Measurements from ENCODE around the gene PLPPR2. TPM values are rescaled to one million over a fixed set of nuclear protein-coding genes. Genes with fewer than 3 reads are reported as not detected.
"Not testable (repeated sequence)": the region's sequence is repeated elsewhere in the genome, so short reads cannot be mapped to it uniquely, and the experiment has no call there.

PLPPR2 gene
- polyA plus RNA-seq, 1 donor, result 17.8 TPM

DNA sequence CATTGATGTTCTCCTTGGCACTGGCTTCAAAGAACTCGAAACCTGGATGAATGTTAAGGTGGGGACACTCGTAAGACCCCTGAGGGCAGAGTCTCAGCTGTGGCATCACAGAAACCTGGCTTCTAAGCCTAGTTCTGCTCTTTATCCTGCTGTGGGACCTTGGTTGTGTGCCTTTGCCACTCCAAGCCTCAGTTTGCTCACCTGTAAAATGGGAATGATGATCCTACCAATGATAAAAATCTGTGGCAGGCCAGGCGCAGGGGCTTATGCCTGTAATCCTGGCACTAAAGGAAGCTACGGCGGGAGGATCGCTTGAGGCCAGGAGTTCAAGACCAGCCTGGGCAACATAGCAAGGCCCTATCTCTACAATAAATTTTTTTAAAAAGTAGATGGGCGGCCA lies 29.7 kb upstream of the PLPPR2 start:
- Histone ChIP-seq H3K4me3 (ENCODE audit: low read length) (no peak overlapping the region), H3K9me3 (ENCODE audit: control insufficient read depth, low read depth, low read length) (no peaks in the 10 kb centered on the region), H3K27ac (ENCODE audit: low read length) (no peak overlapping the region), H3K27me3 (ENCODE audit: control insufficient read depth, insufficient read depth, low read length) (no peaks in the 10 kb centered on the region), H3K36me3 (ENCODE audit: control insufficient read depth, insufficient read depth, low read length) (peaks cover 53% of the 10 kb centered on the region), H3K4me1 (ENCODE audit: control insufficient read depth, insufficient read depth, low read length) (peaks cover 13% of the 10 kb centered on the region)
- no peak for DNase-seq
- WGBS (ENCODE audit: insufficient coverage, low lambda C conversion rate), result 100% methylated on average over 1 of the region's 7 CpGs

DNA sequence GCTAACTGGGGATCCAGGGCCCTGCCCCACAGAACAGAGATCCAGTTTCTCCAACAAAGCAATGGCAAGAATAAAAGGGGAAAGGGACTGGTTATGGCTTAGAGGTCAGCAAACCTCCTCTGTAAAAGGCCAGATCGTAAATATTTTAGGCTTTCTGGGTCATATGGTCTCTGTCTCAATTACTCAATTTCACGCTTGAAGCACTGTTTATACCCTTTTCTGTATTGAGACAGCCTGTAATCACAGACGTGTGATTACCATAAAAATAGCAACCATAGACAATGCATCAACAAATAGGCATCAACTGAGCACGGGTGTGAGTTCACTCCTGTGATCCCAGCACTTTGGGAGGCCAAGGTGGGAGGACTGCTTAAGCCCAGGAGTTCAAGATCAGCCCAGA lies 25.1 kb upstream of the PLPPR2 start:
- Histone ChIP-seq H3K4me3 (ENCODE audit: low read length) (no peak overlapping the region), H3K27me3 (ENCODE audit: control insufficient read depth, insufficient read depth, low read length) (no peaks in the 10 kb centered on the region), H3K9me3 (ENCODE audit: control insufficient read depth, low read depth, low read length) (no peaks in the 10 kb centered on the region), H3K27ac (ENCODE audit: low read length) (no peak overlapping the region), H3K4me1 (ENCODE audit: control insufficient read depth, insufficient read depth, low read length) (no peaks in the 10 kb centered on the region), H3K36me3 (ENCODE audit: control insufficient read depth, insufficient read depth, low read length) (peaks cover 72% of the 10 kb centered on the region)
- WGBS (ENCODE audit: insufficient coverage, low lambda C conversion rate), result no CpG with 5 or more reads among the region's 4 CpGs
- DNase-seq, result no peak

DNA sequence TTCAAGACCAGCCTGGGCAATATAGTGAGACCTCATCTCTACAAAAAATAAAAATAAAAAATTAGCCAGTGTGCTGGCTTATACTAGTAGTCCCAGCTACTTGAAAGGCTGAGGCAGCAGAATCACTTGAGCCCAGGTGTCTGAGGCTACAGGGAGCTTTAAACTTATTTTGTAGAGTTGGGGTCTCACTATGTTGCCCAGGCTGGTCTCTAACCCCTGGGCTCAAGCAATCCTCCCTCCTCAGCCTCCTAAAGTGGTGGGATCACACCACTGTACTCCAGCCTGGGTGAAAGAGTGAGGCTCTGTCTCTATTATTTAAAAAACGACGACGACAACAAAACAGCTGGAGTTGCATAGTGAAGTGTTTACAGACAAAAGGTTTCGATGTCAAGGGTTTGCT lies 23.7 kb upstream of the PLPPR2 start:
- WGBS (ENCODE audit: insufficient coverage, low lambda C conversion rate), result 92% methylated on average over 4 of the region's 4 CpGs
- H3K9me3 ChIP-seq (ENCODE audit: control insufficient read depth, low read depth, low read length), result no peaks in the 10 kb centered on the region
- H3K27me3 ChIP-seq (ENCODE audit: control insufficient read depth, insufficient read depth, low read length), result no peaks in the 10 kb centered on the region
- no peak overlapping the region for H3K4me3 ChIP-seq (ENCODE audit: low read length)
- H3K27ac ChIP-seq (ENCODE audit: low read length), result no peak overlapping the region
- peaks cover 77% of the 10 kb centered on the region for H3K36me3 ChIP-seq (ENCODE audit: control insufficient read depth, insufficient read depth, low read length)
- H3K4me1 ChIP-seq (ENCODE audit: control insufficient read depth, insufficient read depth, low read length), result peaks cover 6% of the 10 kb centered on the region
- DNase-seq, result no peak

DNA sequence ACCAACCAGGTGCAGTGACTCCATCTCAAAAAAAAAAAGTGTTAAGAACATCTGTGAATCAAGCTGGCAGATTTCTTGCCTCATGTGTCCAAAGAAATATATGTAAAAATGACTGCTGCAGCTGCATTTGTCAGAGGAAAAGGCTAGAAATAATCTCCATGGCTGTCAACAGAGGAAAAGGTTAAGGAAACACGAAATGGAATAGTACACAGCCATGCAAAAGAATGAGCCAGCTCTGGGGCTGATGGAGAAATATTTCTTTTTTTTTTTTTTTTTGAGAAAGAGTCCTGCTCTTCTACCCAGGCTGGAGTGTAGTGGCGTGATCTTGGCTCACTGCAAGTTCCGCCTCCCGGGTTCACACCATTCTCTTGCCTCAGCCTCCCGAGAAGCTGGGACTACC lies 22.4 kb upstream of the PLPPR2 start:
- Histone ChIP-seq H3K9me3 (ENCODE audit: control insufficient read depth, low read depth, low read length) (no peaks in the 10 kb centered on the region), H3K36me3 (ENCODE audit: control insufficient read depth, insufficient read depth, low read length) (peaks cover 72% of the 10 kb centered on the region)

DNA sequence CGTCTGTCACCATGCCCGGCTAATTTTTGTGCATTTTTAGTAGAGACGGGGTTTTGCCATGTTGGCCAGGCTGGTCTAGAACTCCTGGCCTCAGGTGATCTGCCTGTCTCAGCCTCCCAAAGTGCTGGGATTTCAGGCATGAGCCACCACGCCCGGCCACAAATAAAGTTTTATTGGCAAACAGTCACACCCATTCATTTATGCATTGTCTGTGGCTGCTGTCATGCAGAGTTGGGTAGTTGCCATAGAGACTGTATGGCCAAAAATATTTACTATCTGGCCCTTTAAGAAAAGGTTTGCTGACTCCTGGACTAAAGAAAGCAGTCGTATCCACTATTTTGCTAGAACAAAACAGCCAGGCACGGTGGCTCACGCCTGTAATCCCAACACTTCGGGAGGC lies 21.4 kb upstream of the PLPPR2 start:
- not testable (repeated sequence) for H3K4me3 ChIP-seq (ENCODE audit: low read length); DNase-seq; H3K27me3 ChIP-seq (ENCODE audit: control insufficient read depth, insufficient read depth, low read length); H3K27ac ChIP-seq (ENCODE audit: low read length); H3K9me3 ChIP-seq (ENCODE audit: control insufficient read depth, low read depth, low read length)
- WGBS (ENCODE audit: insufficient coverage, low lambda C conversion rate), result no CpG with 5 or more reads among the region's 9 CpGs
- H3K4me1 ChIP-seq (ENCODE audit: control insufficient read depth, insufficient read depth, low read length), result peaks cover 16% of the 10 kb centered on the region
- H3K36me3 ChIP-seq (ENCODE audit: control insufficient read depth, insufficient read depth, low read length), result peaks cover 69% of the 10 kb centered on the region

More for the DNA sequence above, 22.4 kb upstream of the PLPPR2 start:
- Histone ChIP-seq H3K27me3 (ENCODE audit: control insufficient read depth, insufficient read depth, low read length) (no peaks in the 10 kb centered on the region), H3K27ac (ENCODE audit: low read length) (no peak overlapping the region), H3K4me3 (ENCODE audit: low read length) (no peak overlapping the region), H3K4me1 (ENCODE audit: control insufficient read depth, insufficient read depth, low read length) (peaks cover 16% of the 10 kb centered on the region)
- WGBS (ENCODE audit: insufficient coverage, low lambda C conversion rate), result 100% methylated on average over 1 of the region's 5 CpGs
- DNase-seq, result no peak

DNA sequence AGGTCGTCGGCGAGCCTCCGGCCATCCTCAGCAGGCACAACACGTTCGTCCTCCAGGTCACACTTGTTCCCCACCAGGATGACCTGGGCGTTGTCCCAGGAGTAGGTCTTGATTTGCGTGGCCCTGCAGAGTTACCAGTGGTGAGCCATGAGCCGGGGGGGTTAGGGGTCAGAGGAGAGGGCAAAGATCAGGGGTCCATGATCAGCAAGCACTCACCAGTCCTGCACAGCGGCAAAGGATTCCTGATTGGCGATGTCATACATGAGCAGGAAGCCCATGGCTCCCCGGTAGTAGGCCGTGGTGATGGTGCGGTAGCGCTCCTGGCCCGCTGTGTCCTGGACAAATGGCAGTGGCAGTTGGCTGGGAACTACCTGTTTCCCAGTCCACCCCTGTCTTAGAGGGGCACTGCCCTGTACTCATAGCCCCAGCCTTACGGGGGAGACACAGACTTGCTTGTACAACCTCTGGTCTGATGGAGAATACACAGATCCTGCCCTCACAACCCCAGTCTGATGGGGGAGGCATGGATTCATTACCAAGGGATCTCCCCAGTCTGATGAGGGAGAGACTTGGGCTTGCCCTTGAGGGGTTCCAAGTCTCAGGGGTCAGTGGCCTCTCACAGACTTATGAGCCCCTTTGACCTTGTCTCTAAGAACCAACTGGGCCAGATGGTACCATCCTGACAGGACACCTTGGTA lies 19.6 kb upstream of the PLPPR2 start:
- Histone ChIP-seq H3K4me1 (ENCODE audit: control insufficient read depth, insufficient read depth, low read length) (peaks cover 20% of the 10 kb centered on the region), H3K4me3 (ENCODE audit: low read length) (no peak overlapping the region), H3K9me3 (ENCODE audit: control insufficient read depth, low read depth, low read length) (no peaks in the 10 kb centered on the region), H3K27me3 (ENCODE audit: control insufficient read depth, insufficient read depth, low read length) (no peaks in the 10 kb centered on the region), H3K27ac (ENCODE audit: low read length) (no peak overlapping the region), H3K36me3 (ENCODE audit: control insufficient read depth, insufficient read depth, low read length) (peaks cover 57% of the 10 kb centered on the region)
- no peak for DNase-seq
- no CpG with 5 or more reads among the region's 17 CpGs for WGBS (ENCODE audit: insufficient coverage, low lambda C conversion rate)

DNA sequence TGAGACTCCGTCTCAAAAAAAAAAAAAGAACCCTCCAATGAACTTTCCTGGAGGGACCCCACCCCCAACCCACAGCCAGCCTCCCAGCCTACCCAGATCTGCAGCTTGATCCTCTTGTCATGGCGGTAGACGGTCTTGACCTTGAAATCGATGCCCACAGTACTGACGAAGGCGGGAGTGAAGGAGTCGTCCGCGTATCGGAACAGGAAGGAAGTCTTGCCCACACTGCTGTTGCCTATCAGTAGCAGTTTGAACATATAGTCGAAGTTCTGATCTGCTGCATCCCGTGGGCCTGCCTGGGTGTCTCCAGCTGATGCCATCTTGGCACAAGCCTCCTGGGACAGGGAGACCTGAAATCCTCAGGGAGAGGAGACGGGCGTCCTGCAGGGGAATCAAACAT lies 18.2 kb upstream of the PLPPR2 start:
- Histone ChIP-seq H3K36me3 (ENCODE audit: control insufficient read depth, insufficient read depth, low read length) (peaks cover 56% of the 10 kb centered on the region), H3K4me3 (ENCODE audit: low read length) (peak overlapping the region; percentile 84)
- WGBS (ENCODE audit: insufficient coverage, low lambda C conversion rate), result no CpG with 5 or more reads among the region's 14 CpGs

DNA sequence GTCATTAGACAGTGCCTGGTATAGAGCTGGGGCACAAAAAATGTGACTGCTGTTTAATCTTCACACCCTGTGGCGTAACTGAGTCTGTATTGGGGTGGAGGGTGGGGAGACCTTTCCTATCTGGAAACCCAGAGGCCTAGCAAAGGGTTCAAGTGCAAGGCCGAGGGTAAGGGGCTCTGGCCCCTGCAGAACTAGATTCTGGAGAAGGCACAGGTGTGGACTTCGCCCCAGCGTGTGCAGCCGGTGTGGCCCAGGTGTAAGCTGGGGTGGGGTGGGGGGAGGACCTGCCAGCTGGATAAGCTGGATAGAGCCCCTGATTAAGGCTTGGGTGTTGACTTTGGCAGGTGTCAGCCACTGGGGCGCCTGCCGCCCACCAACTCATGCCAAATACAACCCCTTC lies 17.1 kb upstream of the PLPPR2 start:
- no CpG with 5 or more reads among the region's 7 CpGs for WGBS (ENCODE audit: insufficient coverage, low lambda C conversion rate)
- no peaks in the 10 kb centered on the region for H3K27me3 ChIP-seq (ENCODE audit: control insufficient read depth, insufficient read depth, low read length)
- peak overlapping the region; percentile 84 for H3K4me3 ChIP-seq (ENCODE audit: low read length)
- H3K27ac ChIP-seq (ENCODE audit: low read length), result peak overlapping the region; percentile 90
- H3K4me1 ChIP-seq (ENCODE audit: control insufficient read depth, insufficient read depth, low read length), result peaks cover 21% of the 10 kb centered on the region
- peaks cover 55% of the 10 kb centered on the region for H3K36me3 ChIP-seq (ENCODE audit: control insufficient read depth, insufficient read depth, low read length)
- no peaks in the 10 kb centered on the region for H3K9me3 ChIP-seq (ENCODE audit: control insufficient read depth, low read depth, low read length)
- peak; percentile 85 to 94 for DNase-seq

More for the DNA sequence above, 18.2 kb upstream of the PLPPR2 start:
- H3K27me3 ChIP-seq (ENCODE audit: control insufficient read depth, insufficient read depth, low read length), result no peaks in the 10 kb centered on the region
- H3K27ac ChIP-seq (ENCODE audit: low read length), result no peak overlapping the region
- H3K9me3 ChIP-seq (ENCODE audit: control insufficient read depth, low read depth, low read length), result no peaks in the 10 kb centered on the region
- H3K4me1 ChIP-seq (ENCODE audit: control insufficient read depth, insufficient read depth, low read length), result peaks cover 20% of the 10 kb centered on the region
- no peak for DNase-seq

DNA sequence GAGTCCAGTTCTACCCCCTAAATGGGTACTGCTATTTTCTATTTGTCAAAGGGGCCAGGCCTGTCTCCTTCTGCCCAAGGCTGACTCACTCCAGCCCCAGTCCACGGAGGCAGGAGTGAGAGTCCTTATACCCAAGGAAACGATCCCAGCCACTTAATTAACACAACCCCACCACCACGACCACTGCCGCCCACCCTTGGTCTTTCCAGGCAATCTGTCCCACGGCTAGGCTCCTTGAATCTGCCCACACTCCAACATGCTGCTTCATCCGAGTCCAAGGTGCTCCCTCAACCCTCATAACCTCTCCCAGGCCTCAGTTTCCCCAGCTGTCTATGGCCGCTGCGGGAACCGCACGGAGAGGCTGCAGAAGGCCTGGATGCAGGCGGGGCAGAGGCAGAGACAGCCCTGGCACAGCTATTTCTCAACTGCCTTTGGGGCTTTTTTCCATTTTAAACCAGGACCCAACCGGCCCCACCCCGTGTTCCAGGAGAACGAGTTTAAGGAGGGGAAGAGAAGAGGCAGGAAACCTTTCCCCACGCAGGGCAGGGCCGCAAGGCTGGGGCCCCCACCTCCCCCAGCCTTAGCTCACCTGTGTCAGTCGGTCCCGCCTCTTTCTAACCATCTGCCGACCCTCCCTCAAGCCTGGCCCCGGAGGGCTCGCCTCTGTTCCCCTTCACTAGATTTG lies 16.5 kb upstream of the PLPPR2 start:
- peaks cover 27% of the 10 kb centered on the region for H3K4me1 ChIP-seq (ENCODE audit: control insufficient read depth, insufficient read depth, low read length)
- H3K9me3 ChIP-seq (ENCODE audit: control insufficient read depth, low read depth, low read length), result no peaks in the 10 kb centered on the region
- no peaks in the 10 kb centered on the region for H3K27me3 ChIP-seq (ENCODE audit: control insufficient read depth, insufficient read depth, low read length)
- H3K4me3 ChIP-seq (ENCODE audit: low read length), result peak overlapping the region; percentile 84
- no peak for DNase-seq
- WGBS (ENCODE audit: insufficient coverage, low lambda C conversion rate), result no CpG with 5 or more reads among the region's 21 CpGs
- peak overlapping the region; percentile 90 for H3K27ac ChIP-seq (ENCODE audit: low read length)
- H3K36me3 ChIP-seq (ENCODE audit: control insufficient read depth, insufficient read depth, low read length), result peaks cover 49% of the 10 kb centered on the region

DNA sequence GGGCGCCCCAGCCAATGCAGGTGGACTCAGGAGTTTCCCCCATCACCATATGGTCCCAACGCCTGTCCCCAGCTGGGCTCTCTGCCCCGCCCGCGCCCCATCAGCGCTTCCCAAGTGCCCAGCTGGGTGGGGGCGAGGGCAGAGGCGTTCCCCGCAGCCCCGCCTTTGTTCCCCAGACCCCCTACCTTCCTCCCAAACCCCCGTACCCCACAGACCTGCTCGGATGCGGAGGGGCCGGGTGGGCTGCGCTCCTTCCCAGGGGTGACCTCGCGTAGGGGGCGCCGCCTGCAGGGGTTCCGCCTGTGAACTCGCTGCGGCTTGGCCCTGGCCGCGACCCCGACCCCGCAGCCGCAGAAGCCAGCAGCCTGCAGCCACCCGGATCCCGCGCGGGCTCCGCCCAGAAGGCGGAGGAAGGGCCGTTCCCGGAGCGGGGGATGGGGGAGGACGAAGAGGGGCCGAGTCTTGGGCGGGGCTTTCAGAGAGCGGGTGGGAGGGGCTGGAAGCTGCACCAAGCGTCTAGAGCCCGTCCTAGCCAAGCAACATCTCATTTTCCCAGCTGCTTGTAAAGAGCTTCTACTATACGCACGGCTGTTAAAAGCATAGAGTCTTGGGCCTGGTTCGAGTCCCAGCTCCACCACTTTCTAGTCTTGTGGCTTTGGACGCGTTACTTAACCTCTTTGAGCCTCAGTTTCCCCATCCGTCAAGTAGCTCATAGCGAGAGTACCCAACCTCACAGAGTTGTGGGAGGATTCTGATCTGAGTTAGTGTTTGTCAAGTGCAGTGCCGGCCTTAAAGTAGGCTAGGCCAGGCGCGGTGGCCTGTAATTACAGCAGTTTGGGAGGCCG lies 15.8 kb upstream of the PLPPR2 start, which contains the start of gene RAB3D:
Gene RAB3D (minus strand): TSS at position 404 of the 845 bp plus-strand sequence. CDS start 2,258 bp downstream, outside the sequence.
- Histone ChIP-seq H3K27me3 (ENCODE audit: control insufficient read depth, insufficient read depth, low read length) (no peaks in the 10 kb centered on the region), H3K27ac (ENCODE audit: low read length) (peak within 1 kb of the TSS; percentile 90), H3K4me3 (ENCODE audit: low read length) (peak within 1 kb of the TSS; percentile 84), H3K36me3 (ENCODE audit: control insufficient read depth, insufficient read depth, low read length) (peaks cover 41% of the 10 kb centered on the region), H3K9me3 (ENCODE audit: control insufficient read depth, low read depth, low read length) (peaks cover 1% of the 10 kb centered on the region), H3K4me1 (ENCODE audit: control insufficient read depth, insufficient read depth, low read length) (peaks cover 34% of the 10 kb centered on the region)
- no CpG with 5 or more reads among the region's 53 CpGs for WGBS (ENCODE audit: insufficient coverage, low lambda C conversion rate)
- peak; percentile 90 for DNase-seq

Measured in large intestine (tissue), 3 donors.